ENCODE results near the gene SKIC3. TPM values are rescaled to one million over a fixed set of nuclear protein-coding genes. Genes with fewer than 3 reads are reported as not detected.

SKIC3 gene
- total RNA-seq: 253 TPM
- polyA plus RNA-seq: 28.3 TPM

DNA sequence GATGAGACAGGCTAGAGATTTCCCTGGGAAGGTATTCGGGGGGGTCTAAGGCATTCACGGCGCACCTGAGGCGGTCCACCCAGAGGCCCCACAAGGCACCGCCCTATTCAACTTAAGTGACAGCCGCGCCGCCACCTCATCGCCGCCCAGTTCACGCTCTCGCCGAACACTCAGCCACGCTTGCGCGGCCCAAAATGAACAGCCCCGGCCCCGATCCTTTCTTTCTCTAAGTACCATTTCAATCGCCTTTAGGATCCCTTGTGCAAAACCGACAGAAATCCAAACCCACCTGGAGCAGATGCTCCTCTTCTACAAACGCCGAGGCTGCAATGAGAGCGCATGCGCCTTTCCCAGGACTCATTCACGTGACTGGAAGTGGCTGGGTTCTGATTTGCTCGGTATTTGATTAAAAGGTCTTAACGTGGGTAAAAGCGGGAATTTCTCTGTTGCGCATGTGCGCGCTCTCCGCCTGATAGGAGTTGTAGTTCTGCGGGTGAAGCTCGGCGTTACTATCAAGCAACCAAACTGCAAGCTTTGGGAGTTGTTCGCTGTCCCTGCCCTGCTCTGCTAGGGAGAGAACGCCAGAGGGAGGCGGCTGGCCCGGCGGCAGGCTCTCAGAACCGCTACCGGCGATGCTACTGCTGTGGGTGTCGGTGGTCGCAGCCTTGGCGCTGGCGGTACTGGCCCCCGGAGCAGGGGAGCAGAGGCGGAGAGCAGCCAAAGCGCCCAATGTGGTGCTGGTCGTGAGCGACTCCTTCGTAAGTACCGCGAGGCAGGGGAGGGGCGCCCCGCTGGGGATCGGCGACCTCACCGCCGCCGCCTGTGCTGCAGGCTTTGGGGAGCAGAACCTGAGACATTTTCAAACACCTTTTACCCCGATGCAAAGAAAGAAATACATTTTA is at the start of gene SKIC3, which contains the start of gene ARSK:
Gene SKIC3 (minus strand): TSS at position 331 of the 902 bp plus-strand sequence. CDS start 7,827 bp downstream, outside the sequence.
Gene ARSK (plus strand): TSS at position 455 of the 902 bp plus-strand sequence. CDS start 178 bp downstream, at position 633.
- H3K4me1 ChIP-seq (ENCODE audit: insufficient read depth): no peaks in the 10 kb centered on the region
- whole genome bisulfite sequencing: under 1% methylated on average over 62 of the region's 63 CpGs
- DNase-seq (ENCODE audit: extremely low spot score): peak; percentile 98
- H3K36me3 ChIP-seq (ENCODE audit: insufficient read depth): no peaks in the 10 kb centered on the region
- peak within 1 kb of the TSS; percentile 64 for H3K4me3 ChIP-seq (ENCODE audit: low read depth, low read length)
- peak within 1 kb of the TSS; percentile 96 for H3K27ac ChIP-seq (ENCODE audit: low read depth)

- no peaks in the 10 kb centered on the region for H3K4me1 ChIP-seq (ENCODE audit: insufficient read depth)
Observed at GRCh38 chr5:95600557-95600956, 45.8 kb upstream of the SKIC3 start.

GRCh38 chr5:95599252-95599651 is 44.5 kb upstream of the SKIC3 start:
- H3K36me3 ChIP-seq (ENCODE audit: insufficient read depth): peaks cover 1% of the 10 kb centered on the region
- no peak for DNase-seq (ENCODE audit: extremely low spot score)
- no peaks in the 10 kb centered on the region for H3K4me1 ChIP-seq (ENCODE audit: insufficient read depth)
- H3K27ac ChIP-seq (ENCODE audit: low read depth): no peak overlapping the region
- WGBS: 90% methylated on average over 1 of the region's 1 CpG
- H3K4me3 ChIP-seq (ENCODE audit: low read depth, low read length): no peak overlapping the region

More at GRCh38 chr5:95600557-95600956, 45.8 kb upstream of the SKIC3 start:
- H3K36me3 ChIP-seq (ENCODE audit: insufficient read depth): peaks cover 1% of the 10 kb centered on the region
- H3K4me3 ChIP-seq (ENCODE audit: low read depth, low read length): no peak overlapping the region
- H3K27ac ChIP-seq (ENCODE audit: low read depth): no peak overlapping the region
- 73% methylated on average over 1 of the region's 1 CpG for WGBS
- no peak for DNase-seq (ENCODE audit: extremely low spot score)

GRCh38 chr5:95595289-95595931 is 40.6 kb upstream of the SKIC3 start:
- no peak for DNase-seq (ENCODE audit: extremely low spot score)
- 94% methylated on average over 3 of the region's 3 CpGs for WGBS

DNA sequence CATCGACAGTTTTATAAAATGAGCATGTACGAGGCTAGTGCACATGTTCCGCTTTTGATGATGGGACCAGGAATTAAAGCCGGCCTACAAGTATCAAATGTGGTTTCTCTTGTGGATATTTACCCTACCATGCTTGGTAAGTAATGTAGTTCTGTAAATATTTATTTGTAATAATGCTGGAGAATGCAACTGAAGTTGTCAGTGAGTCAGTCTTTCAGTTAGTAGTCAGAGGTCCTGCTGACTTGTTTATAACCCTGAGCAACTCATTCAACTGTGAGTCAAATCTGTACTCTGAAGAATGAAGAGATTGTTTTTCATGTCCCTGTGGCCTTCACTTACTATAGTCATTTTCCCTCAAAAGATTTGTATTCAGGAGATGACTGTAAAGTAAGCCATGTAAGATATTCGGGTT is 36.7 kb upstream of the SKIC3 start:
- Histone ChIP-seq H3K4me3 (ENCODE audit: low read depth, low read length) (no peak overlapping the region), H3K4me1 (ENCODE audit: insufficient read depth) (no peaks in the 10 kb centered on the region), H3K36me3 (ENCODE audit: insufficient read depth) (no peaks in the 10 kb centered on the region), H3K27ac (ENCODE audit: low read depth) (no peak overlapping the region)
- WGBS: 85% methylated on average over 5 of the region's 5 CpGs
- DNase-seq (ENCODE audit: extremely low spot score): no peak

More at GRCh38 chr5:95595289-95595931, 40.6 kb upstream of the SKIC3 start:
- no peak overlapping the region for H3K27ac ChIP-seq (ENCODE audit: low read depth)
- H3K36me3 ChIP-seq (ENCODE audit: insufficient read depth): peaks cover 1% of the 10 kb centered on the region
- no peaks in the 10 kb centered on the region for H3K4me1 ChIP-seq (ENCODE audit: insufficient read depth)
- H3K4me3 ChIP-seq (ENCODE audit: low read depth, low read length): no peak overlapping the region

DNA sequence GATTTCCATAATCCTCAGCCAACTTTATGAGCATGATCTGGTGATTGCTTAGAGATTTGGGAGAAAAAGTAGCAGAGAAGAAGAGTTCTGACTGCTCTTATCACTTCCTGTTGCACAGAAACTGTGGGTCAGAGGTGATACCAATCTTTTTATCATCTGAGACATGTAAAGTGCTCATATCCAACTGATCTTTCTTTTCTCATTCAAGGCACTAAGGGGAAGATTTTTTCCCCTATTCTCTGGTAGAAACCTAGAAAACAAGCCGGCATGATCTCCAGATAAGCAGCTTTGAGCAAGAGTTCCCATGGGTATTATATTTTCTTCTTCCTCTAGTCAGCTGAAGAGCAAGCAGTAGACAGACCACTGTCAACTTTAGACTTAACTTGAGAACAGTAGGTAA is 36.1 kb upstream of the SKIC3 start:
- Histone ChIP-seq H3K4me3 (ENCODE audit: low read depth, low read length) (no peak overlapping the region), H3K4me1 (ENCODE audit: insufficient read depth) (no peaks in the 10 kb centered on the region), H3K27ac (ENCODE audit: low read depth) (no peak overlapping the region), H3K36me3 (ENCODE audit: insufficient read depth) (no peaks in the 10 kb centered on the region)
- WGBS: 52% methylated on average over 1 of the region's 1 CpG
- no peak for DNase-seq (ENCODE audit: extremely low spot score)

DNA sequence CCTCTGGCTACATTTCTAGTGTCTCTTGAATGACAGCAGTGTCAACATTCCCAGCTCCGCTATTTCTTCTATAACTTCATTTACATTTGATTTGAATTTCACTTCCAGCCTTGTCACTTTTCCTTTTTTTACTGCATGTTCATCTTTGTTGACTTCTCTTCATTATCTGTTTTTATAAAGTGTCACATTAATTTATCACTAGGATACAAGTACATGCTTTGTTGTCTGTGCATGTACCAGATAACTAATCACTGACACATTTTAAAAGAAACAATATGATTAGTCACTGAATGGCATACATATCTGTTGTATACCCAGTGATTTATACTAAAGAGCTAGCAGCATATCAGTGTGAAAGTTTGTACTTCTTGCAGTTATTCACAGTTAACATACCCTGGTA is 29.2 kb upstream of the SKIC3 start:
- no peaks in the 10 kb centered on the region for H3K36me3 ChIP-seq (ENCODE audit: insufficient read depth)
- 96% methylated on average over 1 of the region's 1 CpG for WGBS
- H3K4me3 ChIP-seq (ENCODE audit: low read depth, low read length): no peak overlapping the region
- no peak overlapping the region for H3K27ac ChIP-seq (ENCODE audit: low read depth)
- DNase-seq (ENCODE audit: extremely low spot score): no peak
- H3K4me1 ChIP-seq (ENCODE audit: insufficient read depth): no peaks in the 10 kb centered on the region

DNA sequence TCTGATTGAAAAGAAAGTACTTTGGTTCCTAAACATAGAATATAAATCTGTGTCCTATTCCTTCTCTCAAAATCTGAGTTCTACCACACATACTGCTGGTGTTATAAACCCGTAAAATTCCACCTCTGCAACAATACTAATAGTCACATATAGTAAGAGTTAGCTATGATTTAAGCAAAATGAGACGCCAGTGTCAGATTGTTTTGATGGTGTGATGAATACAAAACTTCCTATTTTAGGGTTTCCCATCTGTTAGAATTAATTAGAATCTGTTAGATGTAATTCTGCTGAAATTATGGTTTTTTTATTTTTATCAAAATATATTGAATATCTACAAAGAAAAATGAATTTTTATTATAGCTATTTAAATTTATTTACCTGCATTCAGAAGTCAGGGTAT is 26.8 kb upstream of the SKIC3 start:
- no peak overlapping the region for H3K27ac ChIP-seq (ENCODE audit: low read depth)
- DNase-seq (ENCODE audit: extremely low spot score): no peak
- H3K4me1 ChIP-seq (ENCODE audit: insufficient read depth): no peaks in the 10 kb centered on the region
- WGBS: 96% methylated on average over 2 of the region's 2 CpGs
- no peaks in the 10 kb centered on the region for H3K36me3 ChIP-seq (ENCODE audit: insufficient read depth)
- no peak overlapping the region for H3K4me3 ChIP-seq (ENCODE audit: low read depth, low read length)

DNA sequence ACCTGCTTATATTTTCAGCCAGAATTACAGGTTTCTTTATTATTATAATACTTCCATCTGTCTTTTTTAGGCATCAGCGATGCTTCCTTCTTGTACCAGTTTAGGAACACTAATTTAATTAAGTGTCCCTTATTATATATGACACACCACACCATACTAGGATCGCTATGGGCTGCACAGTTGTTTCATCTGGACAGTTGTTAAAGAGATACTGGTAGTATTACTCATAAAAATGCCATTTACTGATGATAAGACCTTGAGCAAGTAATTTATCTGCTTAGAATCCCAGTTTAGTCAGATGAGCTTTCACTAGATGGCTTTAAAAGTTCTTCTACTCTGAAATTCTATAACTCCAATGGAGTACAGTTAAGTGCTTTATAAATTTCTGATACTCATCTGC is 17.2 kb upstream of the SKIC3 start:
- 60% methylated on average over 2 of the region's 2 CpGs for WGBS
- Histone ChIP-seq H3K4me1 (ENCODE audit: insufficient read depth) (no peaks in the 10 kb centered on the region), H3K36me3 (ENCODE audit: insufficient read depth) (peaks cover 1% of the 10 kb centered on the region), H3K4me3 (ENCODE audit: low read depth, low read length) (no peak overlapping the region), H3K27ac (ENCODE audit: low read depth) (no peak overlapping the region)
- DNase-seq (ENCODE audit: extremely low spot score): no peak

- 84% methylated on average over 4 of the region's 4 CpGs for WGBS
- Histone ChIP-seq H3K27ac (ENCODE audit: low read depth) (no peak overlapping the region), H3K4me1 (ENCODE audit: insufficient read depth) (no peaks in the 10 kb centered on the region), H3K4me3 (ENCODE audit: low read depth, low read length) (no peak overlapping the region), H3K36me3 (ENCODE audit: insufficient read depth) (peaks cover 1% of the 10 kb centered on the region)
- DNase-seq (ENCODE audit: extremely low spot score): no peak
Observed at GRCh38 chr5:95565280-95565920, 10.6 kb upstream of the SKIC3 start.

DNA sequence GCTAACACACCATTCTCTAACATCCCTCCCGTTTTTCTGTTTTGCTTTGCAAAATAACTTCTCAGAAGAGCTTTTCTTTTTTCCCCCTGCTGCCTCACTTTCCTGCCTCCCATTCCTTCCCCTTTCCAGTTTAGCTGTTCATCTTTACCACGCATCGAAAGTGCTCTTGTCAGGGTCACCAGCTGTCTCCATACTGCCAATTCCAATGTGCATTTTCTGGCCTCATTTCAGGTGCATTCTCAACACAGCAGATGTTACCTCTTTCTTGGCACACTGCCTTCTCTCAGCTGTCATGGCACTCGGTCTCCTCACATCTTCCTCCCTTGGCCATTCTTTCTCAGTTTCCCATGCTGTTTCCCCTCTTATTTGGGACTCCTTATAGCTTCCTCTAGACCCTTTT is 9.7 kb upstream of the SKIC3 start:
- Histone ChIP-seq H3K4me3 (ENCODE audit: low read depth, low read length) (no peak overlapping the region), H3K4me1 (ENCODE audit: insufficient read depth) (no peaks in the 10 kb centered on the region), H3K36me3 (ENCODE audit: insufficient read depth) (no peaks in the 10 kb centered on the region), H3K27ac (ENCODE audit: low read depth) (no peak overlapping the region)
- WGBS: 68% methylated on average over 4 of the region's 4 CpGs
- no peak for DNase-seq (ENCODE audit: extremely low spot score)

GRCh38 chr5:95563367-95563766 is 8.6 kb upstream of the SKIC3 start:
- Histone ChIP-seq H3K27ac (ENCODE audit: low read depth) (no peak overlapping the region), H3K4me1 (ENCODE audit: insufficient read depth) (no peaks in the 10 kb centered on the region), H3K4me3 (ENCODE audit: low read depth, low read length) (no peak overlapping the region), H3K36me3 (ENCODE audit: insufficient read depth) (no peaks in the 10 kb centered on the region)
- DNase-seq (ENCODE audit: extremely low spot score): no peak
- WGBS: 89% methylated on average over 5 of the region's 5 CpGs

- WGBS: 63% methylated on average over 1 of the region's 1 CpG
- Histone ChIP-seq H3K27ac (ENCODE audit: low read depth) (no peak overlapping the region), H3K36me3 (ENCODE audit: insufficient read depth) (no peaks in the 10 kb centered on the region), H3K4me1 (ENCODE audit: insufficient read depth) (no peaks in the 10 kb centered on the region), H3K4me3 (ENCODE audit: low read depth, low read length) (no peak overlapping the region)
- DNase-seq (ENCODE audit: extremely low spot score): no peak
Observed at GRCh38 chr5:95562282-95562681, 7.5 kb upstream of the SKIC3 start.

Data from urinary bladder (tissue), 4 donors.